HG02623 (cell line): ENCODE measurements around the gene ZNF594.
"Not testable (repeated sequence)": the region's sequence is repeated elsewhere in the genome, so short reads cannot be mapped to it uniquely, and the experiment has no call there.

Experiments
- ATAC-seq: cut with Tn5 transposase; IDR thresholded peaks from one replicate; pipeline ENCODE4 v1.9.1; 2021; ENCODE audit warnings: moderate library complexity; ENCODE audit not compliant: unreplicated experiment

ZNF594 gene

GRCh38 chr17:5191541-5192417 is at the start of gene ZNF594:
ZNF594 (minus strand) TSS chr17:5191868; CDS start chr17:5184256, 7,612 bp downstream.
- peak; percentile 95 for ATAC-seq

- not testable (repeated sequence) for ATAC-seq
Measured at GRCh38 chr17:5239769-5240168, 48.1 kb upstream of the ZNF594 start.

GRCh38 chr17:5238333-5238732 is 46.7 kb upstream of the ZNF594 start:
- ATAC-seq: no peak

- no peak for ATAC-seq
Measured at GRCh38 chr17:5237541-5238016, 45.9 kb upstream of the ZNF594 start.

- no peak for ATAC-seq
Measured at GRCh38 chr17:5236938-5237540, 45.4 kb upstream of the ZNF594 start.

GRCh38 chr17:5234645-5235576 is 43.2 kb upstream of the ZNF594 start, which contains the start of gene SCIMP:
SCIMP (minus strand) TSS chr17:5234860; CDS start chr17:5234755, 105 bp downstream.
- ATAC-seq: peak; percentile 40

- ATAC-seq: not testable (repeated sequence)
Measured at GRCh38 chr17:5233492-5233891, 41.8 kb upstream of the ZNF594 start.

GRCh38 chr17:5226940-5227878 is 35.5 kb upstream of the ZNF594 start:
- ATAC-seq: no peak

GRCh38 chr17:5225668-5226457 is 34.2 kb upstream of the ZNF594 start:
- ATAC-seq: no peak

GRCh38 chr17:5221912-5222311 is 30.2 kb upstream of the ZNF594 start:
- not testable (repeated sequence) for ATAC-seq

GRCh38 chr17:5220074-5220473 is 28.4 kb upstream of the ZNF594 start:
- no peak for ATAC-seq

GRCh38 chr17:5219536-5219935 is 27.9 kb upstream of the ZNF594 start:
- no peak for ATAC-seq

- ATAC-seq: not testable (repeated sequence)
Measured at GRCh38 chr17:5217562-5217961, 25.9 kb upstream of the ZNF594 start.

GRCh38 chr17:5211458-5211857 is 19.8 kb upstream of the ZNF594 start:
- ATAC-seq: no peak

- ATAC-seq: peak; percentile 50
Measured at GRCh38 chr17:5210614-5211252, 19.1 kb upstream of the ZNF594 start.

GRCh38 chr17:5210091-5210490 is 18.4 kb upstream of the ZNF594 start:
- no peak for ATAC-seq

GRCh38 chr17:5209396-5209795 is 17.7 kb upstream of the ZNF594 start:
- no peak for ATAC-seq

GRCh38 chr17:5203908-5204294 is 12.2 kb upstream of the ZNF594 start:
- no peak for ATAC-seq
